GM19463 (cell line): Measurements from ENCODE around the gene PAK4.
"Not testable (repeated sequence)": the region's sequence is repeated elsewhere in the genome, so short reads cannot be mapped to it uniquely, and the experiment has no call there.

Experiments used
- ATAC-seq: cut with Tn5 transposase; IDR thresholded peaks from one replicate; pipeline ENCODE4 v1.9.1; 2021; ENCODE audit warnings: mild to moderate bottlenecking, moderate library complexity; ENCODE audit not compliant: unreplicated experiment

The PAK4 gene

GRCh38 chr19:39202998-39203355, 77.4 kb downstream of the PAK4 start:
- ATAC-seq: no peak

- no peak for ATAC-seq
Measured at GRCh38 chr19:39203372-39204341, 78.1 kb downstream of the PAK4 start, which contains the start of gene SYCN. Gene SYCN, minus strand, starts transcription at chr19:39204263. Its CDS starts 9 bp downstream, at chr19:39204254.

GRCh38 chr19:39205449-39205764, 79.8 kb downstream of the PAK4 start:
- ATAC-seq: no peak

- no peak for ATAC-seq
Measured at GRCh38 chr19:39206122-39206521, 80.5 kb downstream of the PAK4 start.

- ATAC-seq: no peak
Measured at GRCh38 chr19:39207293-39207836, 81.8 kb downstream of the PAK4 start.

GRCh38 chr19:39208175-39208795, 82.7 kb downstream of the PAK4 start:
- no peak for ATAC-seq

- no peak for ATAC-seq
Measured at GRCh38 chr19:39209196-39209595, 83.6 kb downstream of the PAK4 start.

GRCh38 chr19:39211731-39212374, 86.3 kb downstream of the PAK4 start:
- ATAC-seq: no peak

GRCh38 chr19:39212375-39212742, 86.8 kb downstream of the PAK4 start:
- ATAC-seq: no peak

GRCh38 chr19:39215323-39215722, 89.7 kb downstream of the PAK4 start:
- ATAC-seq: not testable (repeated sequence)

- no peak for ATAC-seq
Measured at GRCh38 chr19:39217094-39217493, 91.5 kb downstream of the PAK4 start.

- no peak for ATAC-seq
Measured at GRCh38 chr19:39218230-39219007, 92.8 kb downstream of the PAK4 start.

- ATAC-seq: not testable (repeated sequence)
Measured at GRCh38 chr19:39219108-39219507, 93.5 kb downstream of the PAK4 start.

GRCh38 chr19:39223703-39224279, 98.2 kb downstream of the PAK4 start:
- no peak for ATAC-seq

- no peak for ATAC-seq
Measured at GRCh38 chr19:39224910-39225309, 99.3 kb downstream of the PAK4 start.
